ENCODE results near the gene SEC11A.

DNA sequence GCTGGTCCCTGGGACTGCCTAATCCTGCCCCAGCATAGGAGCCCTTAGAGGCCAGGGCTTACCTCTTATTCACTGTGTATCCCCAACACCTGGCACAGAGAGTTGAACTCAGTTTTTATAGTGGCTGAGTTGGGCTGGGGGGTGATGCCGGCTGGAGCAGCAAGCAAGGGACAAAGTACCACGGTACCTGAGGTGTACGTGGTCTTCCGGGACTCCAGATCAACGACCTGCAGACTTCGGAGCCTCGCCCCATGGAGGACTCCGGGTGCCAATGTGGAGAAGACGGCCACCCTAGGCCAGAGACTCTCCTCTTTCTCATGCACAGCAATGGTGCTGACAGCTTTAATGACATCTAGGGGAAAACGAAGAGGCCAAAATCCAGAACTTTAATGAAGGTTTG lies 69.9 kb downstream of the SEC11A start:
- TF ChIP-seq, protein P1, sequence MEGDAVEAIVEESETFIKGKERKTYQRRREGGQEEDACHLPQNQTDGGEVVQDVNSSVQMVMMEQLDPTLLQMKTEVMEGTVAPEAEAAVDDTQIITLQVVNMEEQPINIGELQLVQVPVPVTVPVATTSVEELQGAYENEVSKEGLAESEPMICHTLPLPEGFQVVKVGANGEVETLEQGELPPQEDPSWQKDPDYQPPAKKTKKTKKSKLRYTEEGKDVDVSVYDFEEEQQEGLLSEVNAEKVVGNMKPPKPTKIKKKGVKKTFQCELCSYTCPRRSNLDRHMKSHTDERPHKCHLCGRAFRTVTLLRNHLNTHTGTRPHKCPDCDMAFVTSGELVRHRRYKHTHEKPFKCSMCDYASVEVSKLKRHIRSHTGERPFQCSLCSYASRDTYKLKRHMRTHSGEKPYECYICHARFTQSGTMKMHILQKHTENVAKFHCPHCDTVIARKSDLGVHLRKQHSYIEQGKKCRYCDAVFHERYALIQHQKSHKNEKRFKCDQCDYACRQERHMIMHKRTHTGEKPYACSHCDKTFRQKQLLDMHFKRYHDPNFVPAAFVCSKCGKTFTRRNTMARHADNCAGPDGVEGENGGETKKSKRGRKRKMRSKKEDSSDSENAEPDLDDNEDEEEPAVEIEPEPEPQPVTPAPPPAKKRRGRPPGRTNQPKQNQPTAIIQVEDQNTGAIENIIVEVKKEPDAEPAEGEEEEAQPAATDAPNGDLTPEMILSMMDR (conservative IDR thresholded peaks at IDR 0.05; ENCODE audit: low read depth, low read length) = no peak
- no peak for TF ChIP-seq EZH2 (IDR thresholded peaks at IDR 0.05; ENCODE audit: borderline replicate concordance, low read depth, low read length, poor library complexity, severe bottlenecking)

Measured in A673 (cell line).